Measurements from ENCODE around the gene FBXL20.

DNA sequence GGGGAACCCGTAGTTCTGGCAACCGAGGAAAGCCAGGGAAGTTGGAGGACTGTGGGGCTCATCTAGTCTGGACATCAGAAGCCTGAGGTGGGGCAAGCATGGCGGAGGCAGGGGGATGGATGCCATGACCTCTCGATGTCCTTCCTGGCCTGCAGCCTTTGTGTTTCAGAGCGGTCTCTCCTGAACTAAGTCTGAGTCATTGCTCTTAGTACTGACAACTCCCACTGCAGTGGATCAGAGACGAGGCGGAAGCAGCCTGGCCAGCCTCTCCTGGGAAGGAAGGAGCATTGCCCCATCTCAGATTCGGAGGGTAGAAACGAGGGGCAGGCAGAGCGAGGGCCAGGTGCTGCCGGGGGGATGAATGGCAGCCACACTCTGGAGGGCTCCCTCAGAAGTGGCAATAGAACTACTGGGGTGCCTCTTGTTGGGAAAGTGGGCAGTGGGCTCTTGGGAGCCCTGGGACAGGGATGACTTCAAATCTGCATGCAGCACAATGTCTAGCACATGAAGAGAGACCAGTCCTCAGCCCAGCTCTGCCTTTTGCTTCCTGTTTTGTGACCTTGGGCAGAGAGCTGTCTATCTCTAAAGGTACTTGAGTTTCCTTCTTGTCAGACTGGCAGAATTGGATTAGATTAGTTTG lies 172.0 kb downstream of the FBXL20 start:
- TF ChIP-seq, protein P1, sequence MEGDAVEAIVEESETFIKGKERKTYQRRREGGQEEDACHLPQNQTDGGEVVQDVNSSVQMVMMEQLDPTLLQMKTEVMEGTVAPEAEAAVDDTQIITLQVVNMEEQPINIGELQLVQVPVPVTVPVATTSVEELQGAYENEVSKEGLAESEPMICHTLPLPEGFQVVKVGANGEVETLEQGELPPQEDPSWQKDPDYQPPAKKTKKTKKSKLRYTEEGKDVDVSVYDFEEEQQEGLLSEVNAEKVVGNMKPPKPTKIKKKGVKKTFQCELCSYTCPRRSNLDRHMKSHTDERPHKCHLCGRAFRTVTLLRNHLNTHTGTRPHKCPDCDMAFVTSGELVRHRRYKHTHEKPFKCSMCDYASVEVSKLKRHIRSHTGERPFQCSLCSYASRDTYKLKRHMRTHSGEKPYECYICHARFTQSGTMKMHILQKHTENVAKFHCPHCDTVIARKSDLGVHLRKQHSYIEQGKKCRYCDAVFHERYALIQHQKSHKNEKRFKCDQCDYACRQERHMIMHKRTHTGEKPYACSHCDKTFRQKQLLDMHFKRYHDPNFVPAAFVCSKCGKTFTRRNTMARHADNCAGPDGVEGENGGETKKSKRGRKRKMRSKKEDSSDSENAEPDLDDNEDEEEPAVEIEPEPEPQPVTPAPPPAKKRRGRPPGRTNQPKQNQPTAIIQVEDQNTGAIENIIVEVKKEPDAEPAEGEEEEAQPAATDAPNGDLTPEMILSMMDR (IDR thresholded peaks at IDR 0.05; ENCODE audit: low read depth, low read length, missing input control): no peak
- TF ChIP-seq REST (IDR thresholded peaks at IDR 0.05) (no peak), YY1 (IDR thresholded peaks at IDR 0.05) (no peak)

Measured in liver (tissue), 2 donors.